IMR-90 (cell line): ENCODE data around the gene NOS1. TPM values are rescaled to one million over a fixed set of nuclear protein-coding genes. Genes with fewer than 3 reads are reported as not detected.

Experiments
- ATAC-seq: fragments of 200-7000 bp; cut with Tn5 transposase; 2 replicates; pipeline ENCODE4 v1.9.1; 2020; ENCODE audit warnings: low read depth, mild to moderate bottlenecking, moderate library complexity
- BruUV-seq: library from RNA; stranded (reverse); fragments of 400-500 nt; replicated peaks from 2 replicates; lab custom pipeline; 2021; lab: Mats Ljungman, UMichigan
- CTCF ChIA-PET: fragments of 300-600 bp; formaldehyde crosslinking; extraction: SDS; loops from one replicate; lab custom pipeline; 2021; ENCODE audit warnings: antibody characterized with exemption; lab: Yijun Ruan, JAX
- POLR2A ChIA-PET: fragments of 300-600 bp; sonication (Branson Sonifier 250); formaldehyde crosslinking; loops from one replicate; lab custom pipeline; 2022; ENCODE audit warnings: antibody characterized with exemption; ENCODE audit not compliant: unreplicated experiment; lab: Charles Lee
- DNase-seq: peaks from one replicate; pipeline ENCODE4 v3.0.0; 2013
- H2AFZ ChIP-seq: replicated peaks from 2 replicates; pipeline ENCODE3; 2013; ENCODE audit warnings: low read length, mild to moderate bottlenecking; ENCODE audit not compliant: poor library complexity
- H2AK5ac ChIP-seq: 2 replicates; pipeline ENCODE4 v1.6.1; 2013; ENCODE audit warnings: low read depth, low read length, inconsistent platforms
- H2AK9ac ChIP-seq: replicated peaks from 2 replicates; pipeline ENCODE3; 2013; ENCODE audit warnings: mild to moderate bottlenecking, low read depth, low read length, moderate library complexity; ENCODE audit not compliant: poor library complexity
- H2BK120ac ChIP-seq: 2 replicates; pipeline ENCODE4 v1.6.1; 2013; ENCODE audit warnings: low read depth, low read length, inconsistent platforms
- H2BK15ac ChIP-seq: 3 replicates; pipeline ENCODE4 v1.6.1; 2013; ENCODE audit warnings: low read depth, low read length, inconsistent platforms
- H2BK20ac ChIP-seq: 2 replicates; pipeline ENCODE4 v1.6.1; 2013; ENCODE audit warnings: low read depth, mild to moderate bottlenecking, inconsistent platforms, low read length, moderate library complexity
- H2BK5ac ChIP-seq: 2 replicates; pipeline ENCODE4 v1.6.1; 2013; ENCODE audit warnings: mild to moderate bottlenecking, low read depth, low read length, inconsistent platforms; ENCODE audit not compliant: poor library complexity, severe bottlenecking
- H3K14ac ChIP-seq: replicated peaks from 2 replicates; pipeline ENCODE4 v1.6.1; 2013; ENCODE audit warnings: low read depth, low read length, inconsistent platforms
- H3K18ac ChIP-seq: 2 replicates; pipeline ENCODE4 v1.6.1; 2013; ENCODE audit warnings: low read depth, low read length, control low read depth
- H3K23ac ChIP-seq: 2 replicates; pipeline ENCODE4 v1.6.1; 2013; ENCODE audit warnings: low read depth, low read length, inconsistent platforms
- H3K27ac ChIP-seq: 2 replicates; pipeline ENCODE4 v1.5.1; 2013; ENCODE audit warnings: mild to moderate bottlenecking, control low read depth, low read length; ENCODE audit not compliant: insufficient read depth
- H3K27me3 ChIP-seq: 2 replicates; pipeline ENCODE4 v1.6.1; 2013; ENCODE audit warnings: low read length; ENCODE audit not compliant: control insufficient read depth, insufficient read depth
- H3K36me3 ChIP-seq: 2 replicates; pipeline ENCODE4 v1.6.1; 2013; ENCODE audit warnings: low read length, mixed read lengths; ENCODE audit not compliant: control insufficient read depth, insufficient read depth
- H3K4ac ChIP-seq: 2 replicates; pipeline ENCODE4 v1.6.1; 2013; ENCODE audit warnings: low read depth, low read length, inconsistent platforms
- H3K4me1 ChIP-seq: 2 replicates; pipeline ENCODE4 v1.6.1; 2013; ENCODE audit warnings: low read length, mixed read lengths; ENCODE audit not compliant: control insufficient read depth, insufficient read depth
- H3K4me2 ChIP-seq: 2 replicates; pipeline ENCODE4 v1.6.1; 2013; ENCODE audit warnings: low read depth, mild to moderate bottlenecking, control low read depth, low read length, moderate library complexity
- H3K4me3 ChIP-seq: 2 replicates; pipeline ENCODE4 v1.5.1; 2013; ENCODE audit warnings: low read depth, mild to moderate bottlenecking, control low read depth, low read length, moderate library complexity; ENCODE audit not compliant: insufficient read depth
- H3K56ac ChIP-seq: 2 replicates; pipeline ENCODE4 v1.6.1; 2013; ENCODE audit warnings: low read length, inconsistent platforms; ENCODE audit not compliant: insufficient read depth; ENCODE audit errors: extremely low read depth
- H3K79me1 ChIP-seq, 2 experiments: 2 replicates each; pipeline ENCODE4 v1.6.1; 2013; ENCODE audit warnings: low read length in 2 of 2, inconsistent platforms in 1 of 2, low read depth in 1 of 2
- H3K9ac ChIP-seq: 2 replicates; pipeline ENCODE4 v1.6.1; 2013; ENCODE audit warnings: low read depth, low read length, control low read depth
- H3K9me1 ChIP-seq: 2 replicates; pipeline ENCODE4 v1.6.1; 2013; ENCODE audit warnings: low read length, inconsistent platforms; ENCODE audit not compliant: insufficient read depth
- H3K9me3 ChIP-seq: 2 replicates; pipeline ENCODE4 v1.6.1; 2013; ENCODE audit warnings: low read length; ENCODE audit not compliant: control insufficient read depth, insufficient read depth
- H4K20me1 ChIP-seq: 2 replicates; pipeline ENCODE4 v1.6.1; 2013; ENCODE audit warnings: low read length, inconsistent platforms; ENCODE audit not compliant: insufficient read depth
- H4K5ac ChIP-seq: 2 replicates; pipeline ENCODE4 v1.6.1; 2013; ENCODE audit warnings: mild to moderate bottlenecking, low read depth, low read length, control low read depth
- H4K8ac ChIP-seq, 2 experiments: 2 replicates each; pipeline ENCODE4 v1.6.1; 2013; ENCODE audit warnings: low read depth in 2 of 2, low read length in 2 of 2, control low read depth in 1 of 2, inconsistent platforms in 1 of 2
- H4K91ac ChIP-seq: 2 replicates; pipeline ENCODE4 v1.6.1; 2013; ENCODE audit warnings: low read depth, low read length, inconsistent platforms; ENCODE audit not compliant: insufficient read depth
- BHLHE40 ChIP-seq: fragments of 150-350 bp; IDR thresholded peaks from 2 replicates; pipeline ENCODE4 v1.6.1; 2016; ENCODE audit warnings: mild to moderate bottlenecking, low read depth, low read length
- CEBPB ChIP-seq: IDR thresholded peaks from 2 replicates; pipeline ENCODE4 v1.6.1; 2012; ENCODE audit warnings: low read depth, low read length, improper control_type of control experiment
- MAZ ChIP-seq: IDR thresholded peaks from 2 replicates; pipeline ENCODE4 v1.6.1; 2012; ENCODE audit warnings: low read depth, mild to moderate bottlenecking, low read length, improper control_type of control experiment, moderate library complexity, borderline replicate concordance
- RAD21 ChIP-seq: IDR thresholded peaks from 2 replicates; pipeline ENCODE4 v1.6.1; 2012; ENCODE audit warnings: low read length, improper control_type of control experiment
- RCOR1 ChIP-seq: IDR thresholded peaks from 2 replicates; pipeline ENCODE4 v1.6.1; 2012; ENCODE audit warnings: mild to moderate bottlenecking, low read length, improper control_type of control experiment; ENCODE audit not compliant: insufficient replicate concordance
- RFX5 ChIP-seq: IDR thresholded peaks from 2 replicates; pipeline ENCODE4 v1.8.0; 2012; ENCODE audit warnings: low read depth, mild to moderate bottlenecking, low read length, moderate library complexity
- USF2 ChIP-seq: fragments of 150-350 bp; IDR thresholded peaks from 2 replicates; pipeline ENCODE4 v1.6.1; 2017; ENCODE audit warnings: mild to moderate bottlenecking, antibody characterized with exemption, low read length, low read depth
- WGBS, 2 experiments: methylation state at CpG; one replicate each; pipeline versions ENCODE4 v1.1.5 to v1.1.7; 2013; ENCODE audit warnings: missing lambda C conversion rate in 2 of 2; ENCODE audit not compliant: insufficient read length in 1 of 2; ENCODE audit errors: extremely low coverage in 2 of 2; 5-methylcytosine and 5-hydroxymethylcytosine counted together
- dilution Hi-C: fragments of 300-500 bp; cut with HindIII; formaldehyde crosslinking; loops from one replicate; pipeline ENCODE4 v1.14.3; 2018; ENCODE audit warnings: low sequenced_read_pairs; ENCODE audit not compliant: unreplicated experiment
- in situ Hi-C: fragments of 300-500 bp; cut with MboI; formaldehyde crosslinking; loops from 3 replicates; pipeline ENCODE4 v1.14.3; 2019; ENCODE audit warnings: low sequenced_read_pairs, inconsistent platforms, mixed read lengths
- intact Hi-C: fragments of 100-400 bp; cut with micrococcal nuclease; formaldehyde crosslinking; loops from 2 replicates; pipeline ENCODE4 v1.10.0; 2022
- polyA plus RNA-seq, 3 experiments: library from polyadenylated mRNA; depleted of rRNA; stranded (reverse); fragments of >200 nt; gene quantifications; 2 replicates each; pipeline ENCODE4 v1.2.3, GENCODE V29; 2012; ENCODE audit warnings: low replicate concordance in 1 of 3
- total RNA-seq: library from RNA; depleted of rRNA; stranded (reverse); fragments of >200 nt; gene quantifications from 2 replicates; pipeline ENCODE4 v1.2.3, GENCODE V29; 2012

NOS1 gene
- total and polyA plus RNA-seq, 2 of the 4 experiments (the other 2 are of a cell fraction) = 0.09 TPM; not detected in 1

- no peak overlapping the region for H4K5ac ChIP-seq
- no peak overlapping the region for H3K18ac ChIP-seq
- H2AK5ac ChIP-seq = no peak overlapping the region
- H2AFZ ChIP-seq = no peak overlapping the region
- no peak overlapping the region for H4K91ac ChIP-seq
- no peaks in the 10 kb centered on the region for H3K4me1 ChIP-seq
- POLR2A ChIA-PET = no interaction called here
- 50% methylated on average over 1 of the region's 1 CpG; no CpG with 5 or more reads in 1 of the 2 experiments for WGBS, 2 experiments
- H3K9me3 ChIP-seq = no peaks in the 10 kb centered on the region; the same call in 1 of the 2 replicates
- no peak overlapping the region for H3K56ac ChIP-seq
- no peak for DNase-seq
- H3K4me3 ChIP-seq = no peak overlapping the region
- no peak overlapping the region for H3K9ac ChIP-seq
- in situ Hi-C loops (no loop called here), dilution Hi-C loops (no loop called here), intact Hi-C loops (no loop called here)
- no peaks in the 10 kb centered on the region for H3K79me1 ChIP-seq
- CTCF ChIA-PET = no interaction called here
- no peak overlapping the region for H2AK9ac ChIP-seq
- H2BK5ac ChIP-seq = no peak overlapping the region
- H2BK120ac ChIP-seq = no peak overlapping the region
- H3K4me2 ChIP-seq = no peak overlapping the region
- no peak for ATAC-seq
- H2BK20ac ChIP-seq = no peak overlapping the region
- no peak overlapping the region for H3K23ac ChIP-seq
- no peak overlapping the region for H3K14ac ChIP-seq
- no peaks in the 10 kb centered on the region for H4K20me1 ChIP-seq
- no TSS peak for BruUV-seq
- H3K9me1 ChIP-seq = no peaks in the 10 kb centered on the region
- no peak overlapping the region for H4K8ac ChIP-seq
- no peaks in the 10 kb centered on the region for H3K36me3 ChIP-seq
- H3K4ac ChIP-seq = no peak overlapping the region
- no peak overlapping the region for H3K27ac ChIP-seq
- H3K27me3 ChIP-seq = no peaks in the 10 kb centered on the region
- H2BK15ac ChIP-seq = no peak overlapping the region
- TF ChIP-seq USF2 = no peak
- TF ChIP-seq RCOR1 = no peak
- TF ChIP-seq RAD21 = no peak
- TF ChIP-seq BHLHE40 = no peak
- no peak for TF ChIP-seq RFX5
- no peak for TF ChIP-seq MAZ
- TF ChIP-seq CEBPB = no peak
Observed at GRCh38 chr12:117243488-117243887, 117.9 kb downstream of the NOS1 start.
